Bronchial epithelial cell (primary cell): ENCODE data around the gene SPPL2B. TPM values are rescaled to one million over a fixed set of nuclear protein-coding genes. Genes with fewer than 3 reads are reported as not detected.

Experiments used
- DNase-seq: peaks from one replicate; pipeline ENCODE4 v3.0.0-alpha.2; 2010; ENCODE audit warnings: low read depth
- FAIRE-seq: peaks from 2 replicates; lab custom pipeline; 2011; peaks lifted over from hg19 to GRCh38; lab: Jason Lieb, UNC
- H3K27me3 ChIP-seq: 2 replicates; pipeline ENCODE4 v1.5.1; 2011; ENCODE audit warnings: low read length; ENCODE audit not compliant: control insufficient read depth, insufficient read depth
- H3K36me3 ChIP-seq: 2 replicates; pipeline ENCODE4 v1.5.1; 2011; ENCODE audit warnings: low read length; ENCODE audit not compliant: control insufficient read depth, insufficient read depth
- H3K4me3 ChIP-seq: 2 replicates; pipeline ENCODE4 v1.5.1; 2011; ENCODE audit warnings: mild to moderate bottlenecking, low read depth, low read length, control low read depth
- CTCF ChIP-seq: IDR thresholded peaks from 2 replicates; pipeline ENCODE4 v1.5.1; 2011; ENCODE audit warnings: mild to moderate bottlenecking, moderate library complexity, low read length, control low read depth, inconsistent platforms; ENCODE audit not compliant: insufficient read depth, severe bottlenecking
- total RNA-seq: library from RNA; depleted of rRNA; stranded (reverse); fragments of >200 nt; gene quantifications from 2 replicates; pipeline ENCODE4 v1.2.1, GENCODE V29; 2014

Gene SPPL2B
- total RNA-seq, 1 donor from 2014 or later: 10.0 TPM

GRCh38 chr19:2300533-2300932 is 28.0 kb upstream of the SPPL2B start:
- Histone ChIP-seq H3K36me3 (no peaks in the 10 kb centered on the region), H3K27me3 (peaks cover 9% of the 10 kb centered on the region), H3K4me3 (no peak overlapping the region)
- DNase-seq (no peak), FAIRE-seq (no peak)
- TF ChIP-seq CTCF: no peak

- H3K4me3 ChIP-seq: no peak overlapping the region
- H3K27me3 ChIP-seq: peaks cover 16% of the 10 kb centered on the region
- DNase-seq: no peak
- H3K36me3 ChIP-seq: no peaks in the 10 kb centered on the region
- no peak for TF ChIP-seq CTCF
- FAIRE-seq: no peak
These were observed 25.9 kb upstream of the SPPL2B start for GRCh38 chr19:2302319-2303210.

GRCh38 chr19:2303211-2303798 is 25.2 kb upstream of the SPPL2B start:
- FAIRE-seq: no peak
- Histone ChIP-seq H3K36me3 (no peaks in the 10 kb centered on the region), H3K27me3 (peaks cover 18% of the 10 kb centered on the region), H3K4me3 (no peak overlapping the region)
- no peak for TF ChIP-seq CTCF
- DNase-seq: no peak

- no peak for TF ChIP-seq CTCF
These were observed 22.8 kb upstream of the SPPL2B start for GRCh38 chr19:2305452-2306280.

GRCh38 chr19:2306281-2306806 is 22.1 kb upstream of the SPPL2B start:
- TF ChIP-seq CTCF: no peak
- peaks cover 21% of the 10 kb centered on the region for H3K27me3 ChIP-seq
- DNase-seq (no peak), FAIRE-seq (no peak)
- H3K36me3 ChIP-seq: no peaks in the 10 kb centered on the region
- no peak overlapping the region for H3K4me3 ChIP-seq

More at GRCh38 chr19:2305452-2306280, 22.8 kb upstream of the SPPL2B start:
- FAIRE-seq (no peak), DNase-seq (no peak)
- Histone ChIP-seq H3K36me3 (no peaks in the 10 kb centered on the region), H3K4me3 (no peak overlapping the region), H3K27me3 (peaks cover 22% of the 10 kb centered on the region)
